A549 (cell line): ENCODE results near the gene TMEM54.

Source experiments
- CEBPB ChIP-seq, 2 experiments: fragments of >200 bp in 1 of 2; sonication (Bioruptor Twin) in 1 of 2; formaldehyde crosslinking in 1 of 2; IDR thresholded peaks; 2 replicates each; pipeline ENCODE4 v1.6.1; 2012 to 2016
- CHD2 ChIP-seq: fragments of 150-350 bp; IDR thresholded peaks from 2 replicates; pipeline ENCODE4 v1.6.1; 2014; ENCODE audit warnings: low read length; ENCODE audit not compliant: partially characterized antibody
- EP300 ChIP-seq, 2 experiments: fragments of >200 bp; sonication (Bioruptor Twin); formaldehyde crosslinking; IDR thresholded peaks; 2 replicates in 1 of 2; 3 replicates in 1 of 2; pipeline ENCODE4 v1.6.1; 2016 to 2017
- HEYL ChIP-seq: fragments of 250-450 bp; sonication (Bioruptor Pico); IDR thresholded peaks from 2 replicates; pipeline ENCODE4 v1.8.0; 2021; ENCODE audit warnings: mild to moderate bottlenecking, moderate library complexity
- POLR2A ChIP-seq: IDR thresholded peaks from 2 replicates; pipeline ENCODE4 v1.6.1; 2012; ENCODE audit warnings: mild to moderate bottlenecking, low read length
- RAD21 ChIP-seq, 2 experiments: fragments of >200 bp in 1 of 2; sonication (Bioruptor Twin) in 1 of 2; formaldehyde crosslinking in 1 of 2; IDR thresholded peaks in 1 of 2; conservative IDR thresholded peaks in 1 of 2; 2 replicates in 1 of 2; 3 replicates in 1 of 2; pipeline ENCODE4 v1.6.1; 2012 to 2018; ENCODE audit warnings: inconsistent platforms in 1 of 2
- SREBF2 ChIP-seq: fragments of 450-650 bp; IDR thresholded peaks from 2 replicates; pipeline ENCODE4 v1.6.1; 2014; ENCODE audit warnings: mild to moderate bottlenecking, moderate library complexity
- TF ChIP-seq, protein P1 (sequence below): fragments of >200 bp; sonication (Bioruptor Twin); formaldehyde crosslinking; IDR thresholded peaks from 3 replicates; pipeline ENCODE4 v1.5.1; 2016
- TF ChIP-seq, protein P2 (sequence below): fragments of 150-350 bp; IDR thresholded peaks from 2 replicates; pipeline ENCODE4 v1.6.1; 2014; ENCODE audit warnings: low read depth, mild to moderate bottlenecking, low read length
- TF ChIP-seq, protein P3 (sequence below): IDR thresholded peaks from 2 replicates; pipeline ENCODE4 v1.6.1; 2012; ENCODE audit warnings: low read depth, borderline replicate concordance
- TF ChIP-seq, protein P4 (sequence below): IDR thresholded peaks from 2 replicates; pipeline ENCODE4 v1.6.1; 2012

DNA sequence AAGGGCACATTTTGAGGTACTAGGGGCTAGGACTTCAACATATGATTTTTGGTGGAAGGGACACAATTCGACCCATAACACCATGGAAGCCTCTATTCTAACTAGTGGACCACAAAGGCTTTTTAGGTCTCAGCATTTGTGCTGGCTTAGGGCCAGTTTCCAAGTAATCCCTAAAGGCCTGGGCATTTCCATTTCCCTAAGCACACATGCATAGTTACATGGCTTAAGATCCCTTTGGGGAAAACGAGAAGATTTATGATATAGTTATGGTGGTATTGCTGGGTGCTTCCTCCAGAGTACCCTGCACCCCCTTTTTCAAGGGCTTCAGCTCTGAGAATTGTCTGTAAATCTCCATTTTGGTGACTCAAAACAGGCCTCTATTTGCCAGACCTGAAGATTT, 28.2 kb upstream of the TMEM54 start:
- no peak for TF ChIP-seq SREBF2
- TF ChIP-seq, protein P1, sequence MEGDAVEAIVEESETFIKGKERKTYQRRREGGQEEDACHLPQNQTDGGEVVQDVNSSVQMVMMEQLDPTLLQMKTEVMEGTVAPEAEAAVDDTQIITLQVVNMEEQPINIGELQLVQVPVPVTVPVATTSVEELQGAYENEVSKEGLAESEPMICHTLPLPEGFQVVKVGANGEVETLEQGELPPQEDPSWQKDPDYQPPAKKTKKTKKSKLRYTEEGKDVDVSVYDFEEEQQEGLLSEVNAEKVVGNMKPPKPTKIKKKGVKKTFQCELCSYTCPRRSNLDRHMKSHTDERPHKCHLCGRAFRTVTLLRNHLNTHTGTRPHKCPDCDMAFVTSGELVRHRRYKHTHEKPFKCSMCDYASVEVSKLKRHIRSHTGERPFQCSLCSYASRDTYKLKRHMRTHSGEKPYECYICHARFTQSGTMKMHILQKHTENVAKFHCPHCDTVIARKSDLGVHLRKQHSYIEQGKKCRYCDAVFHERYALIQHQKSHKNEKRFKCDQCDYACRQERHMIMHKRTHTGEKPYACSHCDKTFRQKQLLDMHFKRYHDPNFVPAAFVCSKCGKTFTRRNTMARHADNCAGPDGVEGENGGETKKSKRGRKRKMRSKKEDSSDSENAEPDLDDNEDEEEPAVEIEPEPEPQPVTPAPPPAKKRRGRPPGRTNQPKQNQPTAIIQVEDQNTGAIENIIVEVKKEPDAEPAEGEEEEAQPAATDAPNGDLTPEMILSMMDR, result no peak
- TF ChIP-seq, protein P2, sequence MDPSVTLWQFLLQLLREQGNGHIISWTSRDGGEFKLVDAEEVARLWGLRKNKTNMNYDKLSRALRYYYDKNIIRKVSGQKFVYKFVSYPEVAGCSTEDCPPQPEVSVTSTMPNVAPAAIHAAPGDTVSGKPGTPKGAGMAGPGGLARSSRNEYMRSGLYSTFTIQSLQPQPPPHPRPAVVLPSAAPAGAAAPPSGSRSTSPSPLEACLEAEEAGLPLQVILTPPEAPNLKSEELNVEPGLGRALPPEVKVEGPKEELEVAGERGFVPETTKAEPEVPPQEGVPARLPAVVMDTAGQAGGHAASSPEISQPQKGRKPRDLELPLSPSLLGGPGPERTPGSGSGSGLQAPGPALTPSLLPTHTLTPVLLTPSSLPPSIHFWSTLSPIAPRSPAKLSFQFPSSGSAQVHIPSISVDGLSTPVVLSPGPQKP, result no peak
- TF ChIP-seq EP300 (IDR thresholded peaks at IDR 0.05), result no peak
- TF ChIP-seq POLR2A, result no peak
- no peak for TF ChIP-seq CEBPB (IDR thresholded peaks at IDR 0.05)
- no peak for TF ChIP-seq HEYL (CRISPR knock-in tag)
- TF ChIP-seq RAD21 (conservative IDR thresholded peaks at IDR 0.05 in 1 of 2, IDR thresholded peaks at IDR 0.05 in 1 of 2), result no peak
- TF ChIP-seq, protein P3, sequence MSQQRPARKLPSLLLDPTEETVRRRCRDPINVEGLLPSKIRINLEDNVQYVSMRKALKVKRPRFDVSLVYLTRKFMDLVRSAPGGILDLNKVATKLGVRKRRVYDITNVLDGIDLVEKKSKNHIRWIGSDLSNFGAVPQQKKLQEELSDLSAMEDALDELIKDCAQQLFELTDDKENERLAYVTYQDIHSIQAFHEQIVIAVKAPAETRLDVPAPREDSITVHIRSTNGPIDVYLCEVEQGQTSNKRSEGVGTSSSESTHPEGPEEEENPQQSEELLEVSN, result no peak
- TF ChIP-seq, protein P4, sequence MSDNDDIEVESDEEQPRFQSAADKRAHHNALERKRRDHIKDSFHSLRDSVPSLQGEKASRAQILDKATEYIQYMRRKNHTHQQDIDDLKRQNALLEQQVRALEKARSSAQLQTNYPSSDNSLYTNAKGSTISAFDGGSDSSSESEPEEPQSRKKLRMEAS, result no peak
- TF ChIP-seq CHD2, result no peak
